Bronchial epithelial cell (primary cell): Measurements from ENCODE around the gene CD22. TPM values are rescaled to one million over a fixed set of nuclear protein-coding genes. Genes with fewer than 3 reads are reported as not detected.
"Not testable (repeated sequence)": the region's sequence is repeated elsewhere in the genome, so short reads cannot be mapped to it uniquely, and the experiment has no call there.

ENCODE experiments used
- DNase-seq: peaks from one replicate; pipeline ENCODE4 v3.0.0-alpha.2; 2010; ENCODE audit warnings: low read depth
- FAIRE-seq: peaks from 2 replicates; lab custom pipeline; 2011; peaks lifted over from hg19 to GRCh38; lab: Jason Lieb, UNC
- H3K27me3 ChIP-seq: 2 replicates; pipeline ENCODE4 v1.5.1; 2011; ENCODE audit warnings: low read length; ENCODE audit not compliant: control insufficient read depth, insufficient read depth
- H3K36me3 ChIP-seq: 2 replicates; pipeline ENCODE4 v1.5.1; 2011; ENCODE audit warnings: low read length; ENCODE audit not compliant: control insufficient read depth, insufficient read depth
- H3K4me3 ChIP-seq: 2 replicates; pipeline ENCODE4 v1.5.1; 2011; ENCODE audit warnings: mild to moderate bottlenecking, low read depth, low read length, control low read depth
- total RNA-seq: library from RNA; depleted of rRNA; stranded (reverse); fragments of >200 nt; gene quantifications from 2 replicates; pipeline ENCODE4 v1.2.1, GENCODE V29; 2014
- TF ChIP-seq, protein P1 (sequence below): IDR thresholded peaks from 2 replicates; pipeline ENCODE4 v1.5.1; 2011; ENCODE audit warnings: mild to moderate bottlenecking, moderate library complexity, low read length, control low read depth, inconsistent platforms; ENCODE audit not compliant: insufficient read depth, severe bottlenecking

CD22 gene
- total RNA-seq, 1 donor from 2014 or later, result 0.53 TPM

- DNase-seq (no peak), FAIRE-seq (no peak)
- no peaks in the 10 kb centered on the region for H3K36me3 ChIP-seq
- H3K4me3 ChIP-seq, result no peak overlapping the region
- TF ChIP-seq, protein P1, sequence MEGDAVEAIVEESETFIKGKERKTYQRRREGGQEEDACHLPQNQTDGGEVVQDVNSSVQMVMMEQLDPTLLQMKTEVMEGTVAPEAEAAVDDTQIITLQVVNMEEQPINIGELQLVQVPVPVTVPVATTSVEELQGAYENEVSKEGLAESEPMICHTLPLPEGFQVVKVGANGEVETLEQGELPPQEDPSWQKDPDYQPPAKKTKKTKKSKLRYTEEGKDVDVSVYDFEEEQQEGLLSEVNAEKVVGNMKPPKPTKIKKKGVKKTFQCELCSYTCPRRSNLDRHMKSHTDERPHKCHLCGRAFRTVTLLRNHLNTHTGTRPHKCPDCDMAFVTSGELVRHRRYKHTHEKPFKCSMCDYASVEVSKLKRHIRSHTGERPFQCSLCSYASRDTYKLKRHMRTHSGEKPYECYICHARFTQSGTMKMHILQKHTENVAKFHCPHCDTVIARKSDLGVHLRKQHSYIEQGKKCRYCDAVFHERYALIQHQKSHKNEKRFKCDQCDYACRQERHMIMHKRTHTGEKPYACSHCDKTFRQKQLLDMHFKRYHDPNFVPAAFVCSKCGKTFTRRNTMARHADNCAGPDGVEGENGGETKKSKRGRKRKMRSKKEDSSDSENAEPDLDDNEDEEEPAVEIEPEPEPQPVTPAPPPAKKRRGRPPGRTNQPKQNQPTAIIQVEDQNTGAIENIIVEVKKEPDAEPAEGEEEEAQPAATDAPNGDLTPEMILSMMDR, result no peak
- H3K27me3 ChIP-seq, result no peaks in the 10 kb centered on the region
Measured at GRCh38 chr19:35378356-35378755, 49.4 kb downstream of the CD22 start.

GRCh38 chr19:35379545-35379944 is 50.6 kb downstream of the CD22 start:
- not testable (repeated sequence) for DNase-seq, FAIRE-seq, H3K36me3 ChIP-seq, H3K27me3 ChIP-seq, H3K4me3 ChIP-seq

GRCh38 chr19:35379992-35380391 is 51.0 kb downstream of the CD22 start:
- Histone ChIP-seq H3K36me3 (no peaks in the 10 kb centered on the region), H3K4me3 (no peak overlapping the region), H3K27me3 (no peaks in the 10 kb centered on the region)
- DNase-seq (no peak), FAIRE-seq (no peak)
- TF ChIP-seq, protein P1, result no peak

DNA sequence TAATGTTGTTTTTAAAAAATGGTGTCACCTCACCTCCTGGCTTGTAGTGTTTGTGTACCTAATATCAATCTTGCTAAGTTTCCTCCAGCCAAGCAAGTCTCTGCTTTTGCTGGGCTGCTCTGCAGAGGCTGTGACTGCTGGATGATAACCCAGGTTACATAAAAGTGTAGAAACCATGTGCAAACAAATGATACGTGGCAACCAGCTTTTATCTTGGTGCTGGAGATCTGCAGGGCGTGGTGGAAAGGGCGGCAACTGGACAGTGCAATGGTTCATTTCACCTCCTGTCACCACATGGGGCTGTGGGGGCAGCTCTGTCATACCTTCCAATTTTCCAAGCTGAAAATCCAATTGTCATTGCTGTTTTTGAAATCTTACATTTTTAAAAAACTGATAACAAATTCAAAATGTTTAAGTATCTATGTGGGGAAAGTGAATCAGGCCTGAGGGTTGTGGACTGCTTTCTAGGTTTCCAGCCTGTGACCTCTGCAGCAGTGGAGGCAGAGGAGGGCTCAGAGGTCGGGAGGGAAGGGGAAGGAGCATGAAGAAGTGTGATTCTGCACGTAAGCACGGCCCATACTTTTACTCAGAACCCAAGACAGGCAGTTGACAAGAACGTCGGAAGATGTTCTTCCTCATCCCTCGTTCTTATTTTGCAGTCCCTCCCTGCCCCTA is 51.6 kb downstream of the CD22 start:
- FAIRE-seq, result no peak
- Histone ChIP-seq H3K4me3 (no peak overlapping the region), H3K27me3 (no peaks in the 10 kb centered on the region), H3K36me3 (no peaks in the 10 kb centered on the region)
- TF ChIP-seq, protein P1, result no peak
- no peak for DNase-seq

DNA sequence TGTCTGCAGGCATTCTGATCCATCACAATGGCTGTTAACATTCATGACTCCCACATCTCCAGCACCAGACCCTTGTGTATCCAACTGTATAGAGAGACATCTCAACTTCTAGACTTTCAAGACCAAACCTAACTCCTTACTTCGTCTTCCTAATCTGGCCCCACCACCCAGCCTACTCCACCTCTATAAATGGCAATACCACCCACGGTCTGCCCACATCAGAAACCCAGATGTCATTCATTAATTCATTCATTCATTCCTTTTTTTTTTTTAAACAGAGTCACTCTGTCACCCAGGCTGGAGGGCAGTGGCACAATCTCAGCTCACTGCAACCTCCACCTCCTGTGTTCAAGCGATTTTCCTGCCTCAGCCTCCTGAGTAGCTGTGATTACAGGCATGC is 52.3 kb downstream of the CD22 start:
- TF ChIP-seq, protein P1, result no peak
- DNase-seq, result no peak
- H3K36me3 ChIP-seq, result no peaks in the 10 kb centered on the region
- H3K4me3 ChIP-seq, result no peak overlapping the region
- no peak for FAIRE-seq
- no peaks in the 10 kb centered on the region for H3K27me3 ChIP-seq

GRCh38 chr19:35381926-35382325 is 52.9 kb downstream of the CD22 start:
- DNase-seq, result no peak
- Histone ChIP-seq H3K27me3 (no peaks in the 10 kb centered on the region), H3K4me3 (no peak overlapping the region), H3K36me3 (no peaks in the 10 kb centered on the region)
- TF ChIP-seq, protein P1, result no peak
- FAIRE-seq, result no peak
